ENCODE results near the gene HNRNPH2.

The HNRNPH2 gene

GRCh38 chrX:101377547-101377946 lies 30.5 kb upstream of the HNRNPH2 start:
- Histone ChIP-seq H3K79me2 (ENCODE audit: insufficient read depth, low read length) (peaks cover 25% of the 10 kb centered on the region), H3K9me3 (ENCODE audit: insufficient read depth, low read length) (no peaks in the 10 kb centered on the region), H3K9me2 (replicated peaks; ENCODE audit: insufficient read depth, low read length) (no peaks in the 10 kb centered on the region), H3F3A (ENCODE audit: insufficient read depth) (no peaks in the 10 kb centered on the region), H3K4me2 (ENCODE audit: low read depth, low read length, poor library complexity, severe bottlenecking) (no peak overlapping the region), H3K27ac (ENCODE audit: low read depth, low read length) (no peak overlapping the region), H3K27me3 (ENCODE audit: low read length) (no peaks in the 10 kb centered on the region), H4K20me1 (ENCODE audit: low read depth, low read length) (no peaks in the 10 kb centered on the region), H3K9ac (ENCODE audit: low read length) (no peak overlapping the region), H3K36me3 (ENCODE audit: low read length) (peaks cover 8% of the 10 kb centered on the region; the same call in 1 of the 2 replicates), H2AFZ (ENCODE audit: low read depth, low read length, severe bottlenecking) (no peak overlapping the region), H3K4me3 (ENCODE audit: insufficient read depth, low read length, poor library complexity, severe bottlenecking) (no peak overlapping the region)
- TF ChIP-seq EZH2phosphoT487 (conservative IDR thresholded peaks at IDR 0.05; ENCODE audit: low read length): no peak
- TF ChIP-seq CTCF (IDR thresholded peaks at IDR 0.05; ENCODE audit: insufficient read depth, low read length, poor library complexity, severe bottlenecking): no peak

- no peaks in the 10 kb centered on the region for H4K20me1 ChIP-seq (ENCODE audit: low read depth, low read length)
- H3K79me2 ChIP-seq (ENCODE audit: insufficient read depth, low read length): peaks cover 52% of the 10 kb centered on the region
- H3K9ac ChIP-seq (ENCODE audit: low read length): peak overlapping the region; percentile 84; the same call in 1 of the 2 replicates
- H3K36me3 ChIP-seq (ENCODE audit: low read length): no peaks in the 10 kb centered on the region
- H3K4me3 ChIP-seq (ENCODE audit: insufficient read depth, low read length, poor library complexity, severe bottlenecking): peak overlapping the region; percentile 24
- TF ChIP-seq CTCF (IDR thresholded peaks at IDR 0.05; ENCODE audit: insufficient read depth, low read length, poor library complexity, severe bottlenecking): no peak
- TF ChIP-seq EZH2phosphoT487 (conservative IDR thresholded peaks at IDR 0.05; ENCODE audit: low read length): no peak
- no peaks in the 10 kb centered on the region for H3K27me3 ChIP-seq (ENCODE audit: low read length)
- H3K9me2 ChIP-seq (replicated peaks; ENCODE audit: insufficient read depth, low read length): no peaks in the 10 kb centered on the region
- peaks cover 10% of the 10 kb centered on the region; the same call in 1 of the 2 replicates for H3F3A ChIP-seq (ENCODE audit: insufficient read depth)
- H3K4me2 ChIP-seq (ENCODE audit: low read depth, low read length, poor library complexity, severe bottlenecking): peak overlapping the region; percentile 79
- no peaks in the 10 kb centered on the region for H3K9me3 ChIP-seq (ENCODE audit: insufficient read depth, low read length)
- H3K27ac ChIP-seq (ENCODE audit: low read depth, low read length): peak overlapping the region; percentile 41
- no peak overlapping the region for H2AFZ ChIP-seq (ENCODE audit: low read depth, low read length, severe bottlenecking)
Measured at GRCh38 chrX:101383679-101384205, 24.3 kb upstream of the HNRNPH2 start.

GRCh38 chrX:101385026-101385684 lies 22.9 kb upstream of the HNRNPH2 start:
- no peaks in the 10 kb centered on the region for H4K20me1 ChIP-seq (ENCODE audit: low read depth, low read length)
- no peaks in the 10 kb centered on the region for H3K9me3 ChIP-seq (ENCODE audit: insufficient read depth, low read length)
- H3K79me2 ChIP-seq (ENCODE audit: insufficient read depth, low read length): peaks cover 43% of the 10 kb centered on the region
- H3K4me2 ChIP-seq (ENCODE audit: low read depth, low read length, poor library complexity, severe bottlenecking): peak overlapping the region; percentile 79
- H3K36me3 ChIP-seq (ENCODE audit: low read length): no peaks in the 10 kb centered on the region
- H3K27ac ChIP-seq (ENCODE audit: low read depth, low read length): peak overlapping the region; percentile 82
- H2AFZ ChIP-seq (ENCODE audit: low read depth, low read length, severe bottlenecking): peak overlapping the region; percentile 29
- H3K9ac ChIP-seq (ENCODE audit: low read length): peak overlapping the region; percentile 84
- H3K4me3 ChIP-seq (ENCODE audit: insufficient read depth, low read length, poor library complexity, severe bottlenecking): peak overlapping the region; percentile 66
- H3K27me3 ChIP-seq (ENCODE audit: low read length): no peaks in the 10 kb centered on the region
- TF ChIP-seq EZH2phosphoT487 (conservative IDR thresholded peaks at IDR 0.05; ENCODE audit: low read length) (no peak), CTCF (IDR thresholded peaks at IDR 0.05; ENCODE audit: insufficient read depth, low read length, poor library complexity, severe bottlenecking) (no peak)
- H3K9me2 ChIP-seq (replicated peaks; ENCODE audit: insufficient read depth, low read length): no peaks in the 10 kb centered on the region
- peaks cover 10% of the 10 kb centered on the region; the same call in 1 of the 2 replicates for H3F3A ChIP-seq (ENCODE audit: insufficient read depth)
